Calu3 (cell line): ENCODE data around the gene PRELID2. TPM values are rescaled to one million over a fixed set of nuclear protein-coding genes. Genes with fewer than 3 reads are reported as not detected.
"Not testable (repeated sequence)": the region's sequence is repeated elsewhere in the genome, so short reads cannot be mapped to it uniquely, and the experiment has no call there.

Experiments used
- BruUV-seq: library from RNA; stranded (reverse); fragments of 400-500 nt; replicated peaks from 2 replicates; lab custom pipeline; 2021; lab: Mats Ljungman, UMichigan
- CTCF ChIA-PET: fragments of 300-600 bp; sonication (Branson Sonifier 250); formaldehyde crosslinking; loops from one replicate; lab custom pipeline; 2022; ENCODE audit warnings: antibody characterized with exemption; lab: Charles Lee
- DNase-seq: peaks from one replicate; pipeline ENCODE4 v3.0.0; 2022
- H3K27ac Mint-ChIP-seq: one replicate; pipeline ENCODE4 v1.8.0; 2022; ENCODE audit warnings: mixed read lengths; ENCODE audit not compliant: unreplicated experiment
- H3K27me3 Mint-ChIP-seq: one replicate; pipeline ENCODE4 v1.8.0; 2022; ENCODE audit warnings: mixed read lengths; ENCODE audit not compliant: unreplicated experiment
- H3K36me3 Mint-ChIP-seq: one replicate; pipeline ENCODE4 v1.8.0; 2022; ENCODE audit warnings: mild to moderate bottlenecking, moderate library complexity, mixed read lengths; ENCODE audit not compliant: insufficient read depth, unreplicated experiment
- H3K4me1 Mint-ChIP-seq: one replicate; pipeline ENCODE4 v1.8.0; 2022; ENCODE audit warnings: mild to moderate bottlenecking, low read depth, mixed read lengths; ENCODE audit not compliant: unreplicated experiment
- H3K4me3 Mint-ChIP-seq: one replicate; pipeline ENCODE4 v1.8.0; 2022; ENCODE audit warnings: mild to moderate bottlenecking, low read depth, moderate library complexity, mixed read lengths; ENCODE audit not compliant: unreplicated experiment
- H3K9me3 Mint-ChIP-seq: one replicate; pipeline ENCODE4 v1.8.0; 2022; ENCODE audit warnings: low read depth, mixed read lengths; ENCODE audit not compliant: unreplicated experiment
- intact Hi-C: fragments of 100-400 bp; cut with micrococcal nuclease; formaldehyde crosslinking; loops from one replicate; pipeline ENCODE4 v1.10.0; 2022; ENCODE audit not compliant: unreplicated experiment
- total RNA-seq: library from RNA; stranded (reverse); gene quantifications from 2 replicates; pipeline ENCODE4 v1.2.3, GENCODE V29; 2022
- TF ChIP-seq, protein P1 (sequence below): fragments of 200-600 bp; IDR thresholded peaks from one replicate; pipeline ENCODE4 v1.8.0; 2022; ENCODE audit warnings: antibody characterized with exemption; ENCODE audit not compliant: unreplicated experiment

PRELID2 gene
- total RNA-seq, 1 experiment from 2014 or later: 33.4 TPM

GRCh38 chr5:145803112-145804004, 31.8 kb downstream of the PRELID2 start:
- TF ChIP-seq, protein P1, sequence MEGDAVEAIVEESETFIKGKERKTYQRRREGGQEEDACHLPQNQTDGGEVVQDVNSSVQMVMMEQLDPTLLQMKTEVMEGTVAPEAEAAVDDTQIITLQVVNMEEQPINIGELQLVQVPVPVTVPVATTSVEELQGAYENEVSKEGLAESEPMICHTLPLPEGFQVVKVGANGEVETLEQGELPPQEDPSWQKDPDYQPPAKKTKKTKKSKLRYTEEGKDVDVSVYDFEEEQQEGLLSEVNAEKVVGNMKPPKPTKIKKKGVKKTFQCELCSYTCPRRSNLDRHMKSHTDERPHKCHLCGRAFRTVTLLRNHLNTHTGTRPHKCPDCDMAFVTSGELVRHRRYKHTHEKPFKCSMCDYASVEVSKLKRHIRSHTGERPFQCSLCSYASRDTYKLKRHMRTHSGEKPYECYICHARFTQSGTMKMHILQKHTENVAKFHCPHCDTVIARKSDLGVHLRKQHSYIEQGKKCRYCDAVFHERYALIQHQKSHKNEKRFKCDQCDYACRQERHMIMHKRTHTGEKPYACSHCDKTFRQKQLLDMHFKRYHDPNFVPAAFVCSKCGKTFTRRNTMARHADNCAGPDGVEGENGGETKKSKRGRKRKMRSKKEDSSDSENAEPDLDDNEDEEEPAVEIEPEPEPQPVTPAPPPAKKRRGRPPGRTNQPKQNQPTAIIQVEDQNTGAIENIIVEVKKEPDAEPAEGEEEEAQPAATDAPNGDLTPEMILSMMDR: no peak
- DNase-seq: no peak
- BruUV-seq: no TSS peak
- H3K4me3 Mint-ChIP-seq: no peak overlapping the region
- no peaks in the 10 kb centered on the region for H3K36me3 Mint-ChIP-seq
- H3K27me3 Mint-ChIP-seq: no peaks in the 10 kb centered on the region
- CTCF ChIA-PET: interaction anchor here (0.7 kb wide), 1 partner anchor 116 kb away, joined by 4 read pairs; no protein-coding TSS in a partner anchor
- intact Hi-C loops: no loop called here
- no peak overlapping the region for H3K27ac Mint-ChIP-seq
- no peaks in the 10 kb centered on the region for H3K9me3 Mint-ChIP-seq
- H3K4me1 Mint-ChIP-seq: no peaks in the 10 kb centered on the region

DNA sequence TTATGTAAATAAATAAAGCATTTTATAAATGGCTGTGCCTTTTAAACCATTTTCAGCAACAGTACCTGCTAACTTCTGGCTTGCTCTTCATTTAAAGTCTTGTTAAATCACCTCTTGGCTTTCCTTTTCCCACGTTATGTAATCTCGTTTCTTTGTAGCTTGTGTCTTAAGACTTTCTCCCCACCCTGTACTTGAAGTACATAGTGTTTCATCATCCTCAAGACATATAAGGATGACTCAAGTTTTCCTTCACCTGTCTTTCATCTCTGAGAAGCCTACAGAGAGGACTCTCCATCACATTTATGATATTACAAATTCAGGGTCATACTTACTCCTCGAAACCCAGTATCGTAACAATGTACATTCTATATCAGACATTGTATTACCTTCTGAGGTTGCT, 33.9 kb downstream of the PRELID2 start:
- intact Hi-C loops: no loop called here
- TF ChIP-seq, protein P1: no peak
- no peak overlapping the region for H3K27ac Mint-ChIP-seq
- H3K27me3 Mint-ChIP-seq: no peaks in the 10 kb centered on the region
- no TSS peak for BruUV-seq
- CTCF ChIA-PET: no interaction called here
- H3K9me3 Mint-ChIP-seq: no peaks in the 10 kb centered on the region
- no peaks in the 10 kb centered on the region for H3K4me1 Mint-ChIP-seq
- H3K36me3 Mint-ChIP-seq: no peaks in the 10 kb centered on the region
- DNase-seq: no peak
- H3K4me3 Mint-ChIP-seq: no peak overlapping the region

GRCh38 chr5:145800181-145800580, 35.0 kb downstream of the PRELID2 start:
- no peak overlapping the region for H3K27ac Mint-ChIP-seq
- H3K9me3 Mint-ChIP-seq: no peaks in the 10 kb centered on the region
- H3K4me3 Mint-ChIP-seq: no peak overlapping the region
- BruUV-seq: no TSS peak
- CTCF ChIA-PET: no interaction called here
- H3K4me1 Mint-ChIP-seq: no peaks in the 10 kb centered on the region
- no peak for DNase-seq
- intact Hi-C loops: no loop called here
- TF ChIP-seq, protein P1: no peak
- H3K36me3 Mint-ChIP-seq: no peaks in the 10 kb centered on the region
- no peaks in the 10 kb centered on the region for H3K27me3 Mint-ChIP-seq

DNA sequence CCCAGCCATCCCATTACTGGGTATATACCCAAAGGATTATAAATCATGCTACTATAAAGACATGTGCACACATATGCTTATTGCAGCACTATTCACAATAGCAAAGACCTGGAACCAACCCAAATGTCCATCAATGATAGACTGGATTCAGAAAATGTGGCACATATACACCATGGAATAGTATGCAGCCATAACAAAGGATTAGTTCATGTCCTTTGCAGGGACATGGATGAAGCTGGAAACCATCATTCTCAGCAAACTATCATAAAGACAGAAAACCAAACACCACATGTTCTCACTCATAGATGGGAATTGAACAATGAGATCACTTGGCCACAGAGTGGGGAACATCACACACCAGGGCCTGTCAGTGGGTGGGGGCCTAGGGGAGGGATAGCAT, 36.6 kb downstream of the PRELID2 start:
- H3K27me3 Mint-ChIP-seq, BruUV-seq, H3K9me3 Mint-ChIP-seq, H3K27ac Mint-ChIP-seq, H3K4me3 Mint-ChIP-seq, intact Hi-C loops, H3K4me1 Mint-ChIP-seq, H3K36me3 Mint-ChIP-seq, DNase-seq, CTCF ChIA-PET: not testable (repeated sequence)

- CTCF ChIA-PET: no interaction called here
- Mint-ChIP-seq H3K9me3 (no peaks in the 10 kb centered on the region), H3K27ac (no peak overlapping the region)
These were observed 37.8 kb downstream of the PRELID2 start for GRCh38 chr5:145797336-145797735.

More at GRCh38 chr5:145797336-145797735, 37.8 kb downstream of the PRELID2 start:
- TF ChIP-seq, protein P1: no peak
- no peak for DNase-seq
- intact Hi-C loops: no loop called here
- no peaks in the 10 kb centered on the region for H3K36me3 Mint-ChIP-seq
- no TSS peak for BruUV-seq
- H3K4me1 Mint-ChIP-seq: no peaks in the 10 kb centered on the region
- no peaks in the 10 kb centered on the region for H3K27me3 Mint-ChIP-seq
- H3K4me3 Mint-ChIP-seq: no peak overlapping the region
